Measurements from ENCODE around the gene CAT. TPM values are rescaled to one million over a fixed set of nuclear protein-coding genes. Genes with fewer than 3 reads are reported as not detected.

Gene CAT
- total RNA-seq, 1 donor from 2014 or later: 108 TPM

GRCh38 chr11:34481307-34481706, 42.6 kb downstream of the CAT start:
- no peak overlapping the region for H3K4me3 ChIP-seq
- H3K27me3 ChIP-seq: no peaks in the 10 kb centered on the region
- no peaks in the 10 kb centered on the region for H3K9me3 ChIP-seq
- intact Hi-C loops (cut with DNase I): no loop called here
- no peaks in the 10 kb centered on the region for H3K4me1 ChIP-seq
- H3K27ac ChIP-seq: no peak overlapping the region
- no peaks in the 10 kb centered on the region for H3K36me3 ChIP-seq
- DNase-seq (ENCODE audit: extremely low spot score in 2 of 2): no peak
- TF ChIP-seq POLR2A (IDR thresholded peaks at IDR 0.05): no peak
- no peak for TF ChIP-seq POLR2AphosphoS5 (IDR thresholded peaks at IDR 0.05; ENCODE audit: insufficient read depth in 1 of 2, low read depth in 1 of 2)
- TF ChIP-seq CTCF (IDR thresholded peaks at IDR 0.05): no peak

GRCh38 chr11:34483106-34483874, 44.6 kb downstream of the CAT start:
- no peak for DNase-seq (ENCODE audit: extremely low spot score in 2 of 2)
- Histone ChIP-seq H3K36me3 (no peaks in the 10 kb centered on the region), H3K27ac (no peak overlapping the region), H3K4me3 (no peak overlapping the region), H3K27me3 (no peaks in the 10 kb centered on the region), H3K9me3 (no peaks in the 10 kb centered on the region), H3K4me1 (no peaks in the 10 kb centered on the region)
- intact Hi-C loops (cut with DNase I): no loop called here
- TF ChIP-seq POLR2AphosphoS5 (IDR thresholded peaks at IDR 0.05; ENCODE audit: insufficient read depth in 1 of 2, low read depth in 1 of 2) (no peak), POLR2A (IDR thresholded peaks at IDR 0.05) (no peak), CTCF (IDR thresholded peaks at IDR 0.05) (no peak)

GRCh38 chr11:34487430-34487829, 48.7 kb downstream of the CAT start:
- H3K27me3 ChIP-seq: no peaks in the 10 kb centered on the region
- TF ChIP-seq CTCF (IDR thresholded peaks at IDR 0.05) (no peak), POLR2AphosphoS5 (IDR thresholded peaks at IDR 0.05; ENCODE audit: insufficient read depth in 1 of 2, low read depth in 1 of 2) (no peak), POLR2A (IDR thresholded peaks at IDR 0.05) (no peak)
- intact Hi-C loops (cut with DNase I): no loop called here
- no peak overlapping the region for H3K4me3 ChIP-seq
- no peaks in the 10 kb centered on the region for H3K9me3 ChIP-seq
- H3K27ac ChIP-seq: no peak overlapping the region
- no peaks in the 10 kb centered on the region for H3K36me3 ChIP-seq
- no peaks in the 10 kb centered on the region for H3K4me1 ChIP-seq
- no peak for DNase-seq (ENCODE audit: extremely low spot score in 2 of 2)

GRCh38 chr11:34488855-34489557, 50.3 kb downstream of the CAT start:
- Histone ChIP-seq H3K27me3 (no peaks in the 10 kb centered on the region), H3K9me3 (no peaks in the 10 kb centered on the region), H3K4me3 (no peak overlapping the region), H3K27ac (no peak overlapping the region), H3K36me3 (no peaks in the 10 kb centered on the region), H3K4me1 (no peaks in the 10 kb centered on the region)
- no peak for DNase-seq (ENCODE audit: extremely low spot score in 2 of 2)
- intact Hi-C loops (cut with DNase I): no loop called here
- no peak for TF ChIP-seq POLR2AphosphoS5 (IDR thresholded peaks at IDR 0.05; ENCODE audit: insufficient read depth in 1 of 2, low read depth in 1 of 2)
- TF ChIP-seq POLR2A (IDR thresholded peaks at IDR 0.05): no peak
- TF ChIP-seq CTCF (IDR thresholded peaks at IDR 0.05): no peak

GRCh38 chr11:34490304-34490703, 51.6 kb downstream of the CAT start:
- TF ChIP-seq POLR2A (IDR thresholded peaks at IDR 0.05): no peak
- TF ChIP-seq CTCF (IDR thresholded peaks at IDR 0.05): no peak
- TF ChIP-seq POLR2AphosphoS5 (IDR thresholded peaks at IDR 0.05; ENCODE audit: insufficient read depth in 1 of 2, low read depth in 1 of 2): no peak
- Histone ChIP-seq H3K27me3 (no peaks in the 10 kb centered on the region), H3K36me3 (no peaks in the 10 kb centered on the region), H3K27ac (no peak overlapping the region), H3K9me3 (no peaks in the 10 kb centered on the region), H3K4me3 (no peak overlapping the region), H3K4me1 (no peaks in the 10 kb centered on the region)
- DNase-seq (ENCODE audit: extremely low spot score in 2 of 2): no peak
- intact Hi-C loops (cut with DNase I): no loop called here

Data from vagina (tissue), 2 donors.